Measurements from ENCODE around the gene CPPED1.

- TF ChIP-seq CTCF (conservative IDR thresholded peaks at IDR 0.05 in 1 of 2, IDR thresholded peaks at IDR 0.05 in 1 of 2; ENCODE audit: low read depth in 1 of 2, low read length in 2 of 2), result no peak
- TF ChIP-seq EZH2 (IDR thresholded peaks at IDR 0.05; ENCODE audit: low read length, missing control alignments), result no peak
Measured at GRCh38 chr16:12613992-12614661, 189.6 kb downstream of the CPPED1 start.

All from fibroblast of lung (primary cell).